Midbrain (tissue), 1 donor: ENCODE measurements around the gene CD2BP2.

Source experiments
- DNase-seq: peaks from one replicate; lab custom pipeline; 2025; lab: John Stamatoyannopoulos, UW

Gene CD2BP2

DNA sequence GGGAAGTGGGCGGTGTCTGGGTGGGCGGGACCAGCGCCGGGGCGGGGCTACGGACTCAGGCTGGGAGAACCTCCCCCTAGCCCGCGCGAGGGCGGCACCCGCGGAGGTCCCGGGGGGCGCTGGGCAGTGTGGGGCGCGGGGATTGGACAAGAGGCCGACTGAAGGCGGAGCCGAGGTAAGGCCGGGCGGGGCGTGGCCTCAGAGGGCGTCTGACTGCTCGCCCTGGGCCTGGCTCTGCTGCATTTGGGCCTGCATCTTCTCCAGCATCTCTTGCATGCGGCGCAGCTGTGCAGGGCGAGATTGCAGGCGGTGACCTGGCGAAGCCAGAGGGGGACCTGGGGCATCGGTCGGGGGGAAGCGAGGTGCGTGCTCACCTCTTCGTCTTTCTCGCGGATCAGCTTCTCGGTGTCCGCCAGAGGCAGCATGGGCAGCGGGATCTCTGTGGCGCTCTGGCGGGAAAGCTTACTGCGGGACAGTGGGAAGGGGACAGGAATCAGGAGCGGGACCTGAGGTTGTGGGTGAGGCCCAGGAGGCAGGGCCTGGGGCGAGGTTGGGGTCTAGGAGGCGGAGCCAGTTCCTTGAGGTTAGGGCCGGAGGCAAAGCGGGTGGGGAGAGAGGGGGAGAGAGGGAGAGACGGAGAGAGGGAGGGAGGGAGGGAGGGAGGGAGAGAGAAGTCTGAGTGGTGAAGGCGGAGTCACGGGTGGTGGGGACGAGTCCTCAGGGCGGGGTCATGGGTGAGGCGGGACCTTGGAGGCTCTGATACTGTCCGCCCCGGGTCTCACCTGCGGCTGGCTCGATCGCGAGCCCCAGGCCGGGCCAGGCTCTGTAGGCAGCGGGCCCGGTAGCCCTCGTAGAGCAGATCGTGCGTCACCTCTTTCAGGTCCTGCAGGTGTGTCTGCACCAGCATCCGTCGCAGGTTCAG is 23.4 kb upstream of the CD2BP2 start:
- peak; percentile 98 for DNase-seq

DNA sequence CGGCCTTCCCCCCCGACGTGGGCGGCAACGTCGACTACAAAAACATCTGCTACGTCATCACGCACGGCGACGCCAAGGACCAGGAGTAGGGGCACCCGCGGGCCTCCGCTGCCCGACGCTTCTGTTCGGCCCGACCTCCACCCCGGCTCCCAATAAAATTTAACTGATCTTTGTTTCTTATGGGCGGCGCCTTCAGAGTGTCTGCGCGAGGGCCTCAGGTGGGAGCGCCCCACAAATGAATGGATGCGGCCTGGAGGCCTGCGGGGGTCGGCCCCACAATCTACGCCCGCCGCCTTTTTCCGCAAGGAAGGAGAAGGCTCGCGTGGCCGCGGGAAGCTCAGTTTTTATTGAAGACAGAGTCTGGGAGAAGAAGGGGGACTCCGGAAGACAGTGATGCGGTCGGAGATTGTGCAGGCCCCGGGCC is 22.7 kb upstream of the CD2BP2 start:
- DNase-seq = peak; percentile 89

DNA sequence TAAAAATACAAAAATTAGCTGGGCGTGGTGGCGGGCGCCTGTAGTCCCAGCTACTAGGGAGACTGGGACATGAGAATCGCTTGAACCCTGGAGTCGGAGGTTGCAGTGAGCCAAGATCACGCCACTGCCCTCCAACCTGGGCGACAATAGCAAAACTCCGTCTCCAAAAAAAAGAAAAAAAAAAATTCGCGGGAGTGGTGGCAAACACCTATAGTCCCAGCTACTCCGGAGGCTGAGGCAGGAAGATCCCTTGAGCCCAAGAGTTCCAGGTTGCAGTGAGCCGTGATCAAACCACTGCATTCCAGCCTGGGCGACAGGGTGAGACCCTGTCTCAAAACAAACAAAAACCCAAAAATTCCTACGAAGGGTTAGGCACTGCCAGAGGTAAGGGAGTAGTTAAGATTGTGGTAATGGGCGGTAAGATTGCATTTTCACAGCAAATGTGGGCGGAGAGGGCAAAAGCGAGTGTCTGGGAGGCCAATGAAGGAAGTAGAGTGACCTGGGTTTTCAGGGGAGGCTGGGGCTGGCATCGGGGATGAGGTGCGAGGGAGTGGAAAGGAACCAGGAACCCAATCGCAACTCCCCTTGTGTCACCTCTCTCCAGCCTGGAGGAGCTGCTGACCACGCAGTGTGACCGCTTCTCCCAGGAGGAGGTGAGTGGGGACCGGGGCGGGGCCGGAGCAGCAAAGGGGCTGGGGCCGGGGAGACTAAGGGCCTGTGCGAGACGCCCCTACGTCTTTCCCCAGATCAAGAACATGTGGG is 22.1 kb upstream of the CD2BP2 start:
- DNase-seq = no peak

DNA sequence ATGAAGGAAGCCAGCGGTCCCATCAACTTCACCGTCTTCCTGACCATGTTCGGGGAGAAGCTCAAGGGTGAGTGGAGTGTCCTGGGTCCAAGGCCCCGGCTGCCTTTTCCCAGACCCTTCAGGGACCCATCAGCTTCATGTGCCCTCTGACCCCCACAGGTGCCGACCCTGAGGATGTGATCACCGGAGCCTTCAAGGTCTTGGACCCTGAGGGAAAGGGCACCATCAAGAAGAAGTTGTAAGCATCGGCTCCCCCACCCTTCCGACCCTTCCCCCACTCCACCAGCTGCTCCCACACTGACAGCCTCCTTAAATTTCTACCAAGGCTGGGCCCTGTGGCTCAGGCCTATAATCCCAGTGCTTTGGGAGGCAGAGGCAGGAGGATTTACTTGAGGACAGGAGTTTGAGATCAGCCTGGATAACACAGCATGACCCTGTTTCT is 21.4 kb upstream of the CD2BP2 start:
- no peak for DNase-seq

DNA sequence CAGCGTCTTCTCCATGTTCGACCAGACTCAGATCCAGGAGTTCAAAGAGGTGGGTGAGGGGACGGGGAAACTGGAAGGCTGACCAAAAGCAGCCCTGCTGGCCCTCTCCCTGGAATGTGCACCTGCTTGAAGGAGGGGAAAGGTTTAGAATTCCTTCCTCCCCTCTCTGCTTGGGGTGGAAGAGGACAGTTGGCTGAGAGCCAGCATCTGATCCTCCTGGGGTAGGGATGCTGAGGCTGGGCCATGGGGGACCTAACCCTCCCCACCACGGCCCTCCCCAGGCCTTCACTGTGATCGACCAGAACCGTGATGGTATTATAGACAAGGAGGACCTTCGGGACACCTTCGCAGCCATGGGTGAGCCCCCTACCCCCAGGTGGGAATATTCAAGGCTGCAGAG is 20.8 kb upstream of the CD2BP2 start:
- DNase-seq = no peak

DNA sequence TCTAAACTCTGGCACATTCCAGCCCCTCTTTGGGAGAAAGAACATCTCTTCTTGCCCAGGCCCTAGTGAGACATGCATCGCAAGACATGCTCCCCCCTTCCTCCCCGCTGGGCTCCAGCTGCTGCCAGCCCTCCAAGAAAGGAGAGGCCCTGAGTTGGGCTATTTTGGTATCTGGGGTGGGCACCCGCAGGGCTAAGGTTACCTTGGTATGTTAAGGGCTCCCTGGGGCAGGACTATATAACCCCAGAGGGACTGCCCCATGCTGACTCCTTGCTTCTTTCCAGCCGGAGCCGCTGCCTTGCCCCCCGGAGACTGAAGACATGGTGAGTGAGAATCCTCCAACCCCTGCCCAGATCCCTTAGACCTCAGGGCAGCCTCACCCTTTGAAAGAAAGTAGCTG is 19.4 kb upstream of the CD2BP2 start, which contains the start of gene MYL11:
Gene MYL11, plus strand, starts transcription at position 265 of the 400 bp plus-strand sequence. Its CDS starts 56 bp downstream, at position 321.
- no peak for DNase-seq

DNA sequence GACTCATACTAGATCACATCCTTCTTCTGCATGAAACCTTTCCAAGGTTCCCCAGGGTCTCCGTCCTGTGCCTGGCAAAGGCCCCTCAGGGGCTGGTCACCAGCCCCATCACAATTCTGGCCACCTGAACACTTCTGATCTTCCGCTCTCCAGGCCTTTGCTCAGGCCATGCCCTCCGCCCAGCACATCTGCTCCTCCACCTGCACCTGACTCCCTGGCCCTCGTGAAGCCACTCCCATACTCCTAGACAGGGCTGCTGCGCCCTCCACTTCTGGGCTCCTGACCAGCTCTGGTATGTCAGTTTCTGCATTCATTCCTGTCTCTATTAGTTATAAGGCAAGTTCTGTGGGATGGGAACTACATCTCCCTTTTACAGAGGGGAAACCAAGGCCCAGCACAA is 17.6 kb upstream of the CD2BP2 start:
- no peak for DNase-seq

DNA sequence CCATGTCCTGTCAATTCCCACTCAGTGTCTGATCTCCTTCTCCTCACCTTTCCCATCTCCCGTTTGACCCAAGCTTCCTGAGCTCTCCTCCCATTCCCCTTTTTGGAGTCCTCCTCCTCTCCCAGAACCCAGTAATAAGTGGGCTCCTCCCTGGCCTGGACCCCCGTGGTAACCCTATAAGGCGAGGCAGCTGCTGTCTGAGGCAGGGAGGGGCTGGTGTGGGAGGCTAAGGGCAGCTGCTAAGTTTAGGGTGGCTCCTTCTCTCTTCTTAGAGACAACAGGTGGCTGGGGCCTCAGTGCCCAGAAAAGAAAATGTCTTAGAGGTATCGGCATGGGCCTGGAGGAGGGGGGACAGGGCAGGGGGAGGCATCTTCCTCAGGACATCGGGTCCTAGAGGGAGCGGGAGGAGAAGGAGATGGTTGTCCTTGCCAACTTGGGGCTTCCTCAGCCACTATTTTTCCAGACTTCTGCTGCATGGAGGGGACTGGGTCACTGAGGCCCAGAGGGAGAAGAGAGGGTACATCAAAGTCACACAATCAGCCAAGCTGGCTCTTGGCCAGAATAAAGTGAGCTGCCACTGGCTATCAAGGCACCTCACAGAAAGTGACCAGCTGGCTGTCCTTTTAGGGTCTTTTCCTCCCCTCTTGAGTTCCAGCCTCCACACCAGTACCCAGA is 17.1 kb upstream of the CD2BP2 start:
- no peak for DNase-seq

DNA sequence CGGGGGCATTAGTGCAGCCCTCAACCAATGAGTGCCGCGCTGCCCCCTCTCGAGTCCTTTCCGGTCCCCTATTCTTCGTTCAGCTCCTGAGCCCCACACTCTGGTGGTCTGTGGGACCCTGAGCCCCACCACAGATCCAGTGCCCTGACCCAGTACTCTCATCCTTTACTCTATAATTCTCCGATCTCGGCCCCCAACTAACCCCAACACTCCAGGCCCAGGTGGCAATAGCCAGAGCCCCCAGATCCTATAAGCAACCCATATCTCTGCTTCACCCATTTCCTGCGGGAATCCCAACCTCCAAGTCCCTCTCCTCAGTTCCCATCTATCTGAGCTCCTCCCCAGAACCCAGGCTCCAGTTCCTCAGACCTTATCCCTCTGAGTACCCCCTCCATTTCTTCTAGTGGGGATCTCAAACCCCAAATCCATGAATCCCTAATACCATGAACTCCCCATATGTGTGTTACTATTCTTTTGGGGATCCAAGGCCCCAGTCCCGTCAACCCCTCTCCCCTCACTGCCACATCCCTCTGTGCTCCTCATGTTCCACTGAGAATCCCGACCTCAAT is 16.2 kb upstream of the CD2BP2 start:
- no peak for DNase-seq

DNA sequence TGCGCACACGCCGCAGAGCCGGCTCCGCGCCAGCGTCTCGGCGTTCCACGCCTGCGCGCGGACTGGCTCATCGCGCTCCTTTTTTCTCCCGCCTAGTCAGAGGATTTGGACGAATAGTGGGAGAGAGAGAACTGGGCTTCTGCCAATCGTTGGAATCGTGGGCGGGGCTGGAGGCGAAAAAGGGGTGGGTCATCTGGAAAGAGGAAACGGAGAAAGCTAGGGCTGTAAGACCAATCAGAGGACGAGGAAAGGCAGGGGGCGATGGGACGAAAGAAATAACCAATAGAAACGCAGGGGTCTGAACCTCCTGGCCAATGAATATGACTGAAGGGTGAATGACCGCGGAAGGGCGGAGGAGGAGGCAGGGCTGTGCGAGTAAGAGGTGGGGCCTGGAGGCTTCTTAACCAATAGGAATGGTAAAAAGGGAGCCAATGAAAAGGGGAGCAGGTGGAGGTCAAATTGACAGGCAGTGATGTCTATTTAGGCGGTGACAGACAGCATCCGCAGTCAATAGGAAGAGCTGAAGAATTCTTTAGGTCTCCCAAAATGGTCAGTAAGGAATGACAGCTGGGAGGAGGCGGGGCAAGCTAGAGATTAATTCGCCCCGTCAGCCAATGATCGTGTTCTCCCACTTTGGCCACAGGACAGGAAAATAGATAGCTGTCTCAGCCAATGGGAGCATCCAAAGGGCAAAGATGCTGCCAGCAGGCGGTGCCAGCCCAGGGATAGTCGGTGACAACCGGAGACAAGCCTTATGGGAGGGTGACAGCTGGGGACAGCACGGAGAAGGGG is 15.5 kb upstream of the CD2BP2 start, which contains the start of gene TBC1D10B:
Gene TBC1D10B, minus strand, starts transcription at position 39 of the 792 bp plus-strand sequence. CDS start 311 bp downstream, outside the sequence.
- peak; percentile 100 for DNase-seq

DNA sequence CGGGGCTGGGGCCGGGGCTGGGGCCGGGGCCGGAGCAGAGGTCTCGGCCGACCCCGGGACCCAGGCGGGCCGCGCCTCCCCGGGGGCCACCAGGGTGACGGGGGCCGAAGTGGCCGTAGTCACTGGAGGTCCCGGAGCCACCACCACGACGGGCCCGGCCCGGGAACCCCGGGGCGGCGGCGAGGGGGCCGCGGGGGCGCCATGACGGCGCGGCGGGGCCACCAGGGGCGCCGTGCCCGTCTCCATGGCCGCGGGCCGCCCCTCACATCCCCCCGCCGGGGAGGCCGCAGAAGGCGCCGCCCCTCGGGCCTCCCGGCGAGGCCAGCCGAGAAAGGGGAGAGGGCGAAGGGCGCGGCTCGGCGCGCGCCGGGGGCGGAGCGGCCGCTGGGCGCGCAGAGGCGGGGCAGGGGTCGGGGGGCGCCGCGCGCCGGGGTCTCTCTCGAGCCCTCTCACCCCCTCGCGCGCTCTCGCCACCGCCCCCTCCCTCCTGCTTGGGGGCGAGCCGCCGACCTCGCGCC is 14.9 kb upstream of the CD2BP2 start:
- no peak for DNase-seq

DNA sequence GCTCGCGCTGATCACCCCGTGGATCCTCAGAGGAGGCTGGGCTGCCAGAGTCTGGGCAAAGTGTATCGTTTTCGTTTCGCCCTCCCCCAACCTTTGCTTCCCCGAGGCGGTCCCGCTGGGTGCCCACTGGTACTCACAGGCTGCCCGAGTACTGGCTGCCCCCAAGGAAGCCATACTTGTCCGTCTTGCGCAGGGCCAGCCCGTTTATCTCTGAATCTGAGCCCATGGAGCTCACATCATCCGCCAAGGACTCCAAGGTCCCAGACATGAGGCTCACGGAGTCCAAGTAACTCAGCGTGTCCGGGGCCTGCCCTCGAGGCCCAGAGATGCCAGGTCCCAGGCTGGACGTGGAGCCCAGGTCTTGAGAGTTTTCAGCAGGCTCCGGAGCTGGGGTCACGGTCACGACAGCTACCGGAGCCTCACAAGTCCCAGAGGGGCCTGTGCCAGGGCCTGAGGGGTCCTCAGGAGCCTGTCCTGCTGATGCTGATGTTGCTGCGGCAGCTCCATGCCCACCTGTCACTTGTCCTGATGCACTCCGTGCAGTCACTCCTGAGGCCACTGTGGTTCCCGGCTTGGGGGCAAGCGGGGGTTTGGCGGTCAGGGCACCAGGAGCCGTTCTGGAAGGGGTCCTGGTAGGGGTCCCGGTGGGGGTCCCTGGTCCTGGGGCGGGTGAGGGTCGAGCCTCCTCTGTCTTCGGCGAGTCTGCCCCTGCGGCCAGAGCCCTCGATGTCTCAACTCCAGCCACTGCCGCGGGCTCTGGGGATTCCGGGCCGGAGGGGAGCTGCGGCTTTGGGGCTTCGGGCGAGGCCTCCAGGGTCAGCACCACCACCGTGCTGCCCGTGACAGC is 14.2 kb upstream of the CD2BP2 start:
- DNase-seq = no peak

DNA sequence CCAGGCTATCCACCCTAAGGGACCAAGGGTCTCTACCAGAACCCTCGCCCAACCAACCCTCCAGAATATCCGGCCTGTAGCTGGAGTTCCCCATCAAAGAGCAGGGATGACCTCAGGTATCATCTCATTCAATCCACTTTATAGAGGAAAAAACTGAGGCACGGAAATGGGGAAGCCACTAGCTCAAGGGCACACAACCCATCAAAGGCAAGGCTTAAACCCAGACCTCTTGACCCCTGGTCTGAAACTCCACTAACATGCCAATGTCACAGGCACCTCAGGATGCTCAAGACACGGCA is 13.6 kb upstream of the CD2BP2 start:
- DNase-seq = no peak

DNA sequence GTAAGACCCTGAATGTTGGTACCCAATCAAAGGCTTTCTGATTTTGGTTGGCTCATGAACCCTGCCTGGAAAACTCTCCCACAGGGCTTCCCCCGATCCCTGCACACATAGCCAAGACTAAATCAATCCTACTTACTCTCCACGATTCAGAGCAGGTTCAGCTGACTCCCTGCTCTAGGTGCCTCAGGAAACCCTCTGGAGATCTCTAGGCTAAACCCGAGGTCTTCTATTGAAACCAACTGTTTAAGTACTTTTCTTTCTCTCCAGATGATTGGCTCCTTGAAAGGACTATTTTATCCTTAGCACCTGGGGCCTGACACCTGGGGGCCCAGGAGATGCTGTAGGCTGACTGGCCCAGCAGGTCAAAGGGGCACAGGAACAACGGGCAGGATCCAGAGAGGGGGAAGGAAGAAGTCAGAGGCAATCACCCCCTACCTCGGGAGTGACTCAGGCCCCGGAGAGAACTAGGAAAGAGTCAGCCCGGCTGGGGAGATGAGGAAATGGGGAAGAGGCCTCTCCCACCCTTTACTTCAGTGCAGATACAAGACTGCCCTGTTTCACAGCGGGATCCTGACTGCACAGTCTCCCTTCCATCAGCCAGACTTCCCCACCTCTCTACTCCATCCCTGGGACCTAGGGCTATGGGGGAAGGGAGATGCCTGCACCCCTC is 13.1 kb upstream of the CD2BP2 start:
- no peak for DNase-seq

DNA sequence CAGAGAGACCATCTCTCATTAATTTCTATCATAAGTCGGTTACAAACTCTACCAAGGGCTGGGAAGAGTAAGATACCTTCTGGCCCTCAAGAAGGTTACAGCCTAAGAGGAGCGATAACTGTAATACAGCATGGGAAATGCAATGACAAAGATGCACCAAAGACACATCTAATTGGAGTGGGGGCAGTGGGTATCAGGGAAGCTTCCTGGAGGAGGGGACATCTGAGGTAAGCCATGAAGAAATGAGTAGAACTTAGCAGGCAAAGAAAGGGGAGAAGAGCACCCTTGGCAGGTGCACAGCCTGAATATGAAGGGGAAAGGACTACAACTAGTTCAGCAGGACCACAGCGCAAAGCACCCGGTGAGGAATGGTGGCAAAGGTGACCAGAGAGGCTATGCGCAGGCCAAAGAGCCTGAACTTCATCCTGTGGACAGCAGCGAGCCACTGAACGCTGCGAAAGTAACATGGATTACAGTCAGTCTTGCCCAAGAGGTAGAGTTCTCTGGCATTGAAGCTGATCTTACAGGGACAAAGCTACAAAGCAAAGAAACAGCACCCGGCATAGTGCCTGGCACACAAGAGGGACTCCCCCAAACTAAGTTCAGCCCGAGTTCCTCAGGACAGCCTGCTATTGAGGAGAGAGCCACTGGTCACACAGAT is 12.4 kb upstream of the CD2BP2 start:
- DNase-seq = no peak

DNA sequence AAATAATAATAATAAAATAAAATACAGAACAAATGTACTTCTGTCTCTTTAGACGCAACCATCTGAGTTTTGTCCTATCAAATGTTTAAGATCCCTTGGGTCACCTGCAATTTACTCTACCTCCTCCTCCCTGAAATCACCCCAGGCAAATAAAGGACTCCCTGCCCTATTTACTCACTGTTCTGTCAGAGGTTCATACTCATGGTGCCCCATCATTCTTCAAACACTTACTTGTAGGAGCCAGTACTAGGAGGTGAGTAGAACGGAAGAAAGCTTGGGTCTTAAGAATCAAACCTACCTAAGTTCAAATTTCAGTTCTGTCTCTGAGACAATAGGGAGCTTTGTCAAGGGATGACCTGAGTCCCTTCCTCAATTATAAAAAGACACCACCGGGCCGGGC is 11.4 kb upstream of the CD2BP2 start:
- no peak for DNase-seq

DNA sequence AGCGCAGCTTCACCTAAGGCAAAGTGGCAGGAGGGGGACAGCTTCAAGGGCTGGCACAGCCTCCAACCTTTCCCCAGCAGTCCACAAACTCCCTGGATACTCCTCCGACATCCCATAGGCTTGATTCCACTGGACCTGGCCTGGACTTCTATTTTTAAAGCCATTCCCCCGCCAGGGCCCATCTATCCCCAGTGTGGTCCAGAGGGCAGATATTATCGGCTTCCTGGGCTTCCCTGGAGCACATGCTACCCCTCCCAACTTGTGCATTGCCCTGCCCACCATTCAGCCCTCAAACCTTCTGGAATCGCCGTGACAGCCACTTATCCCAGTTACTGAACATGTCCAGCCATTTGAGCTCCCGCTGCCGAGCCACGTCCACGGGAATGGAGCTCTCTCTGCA is 10.1 kb upstream of the CD2BP2 start:
- DNase-seq = no peak

DNA sequence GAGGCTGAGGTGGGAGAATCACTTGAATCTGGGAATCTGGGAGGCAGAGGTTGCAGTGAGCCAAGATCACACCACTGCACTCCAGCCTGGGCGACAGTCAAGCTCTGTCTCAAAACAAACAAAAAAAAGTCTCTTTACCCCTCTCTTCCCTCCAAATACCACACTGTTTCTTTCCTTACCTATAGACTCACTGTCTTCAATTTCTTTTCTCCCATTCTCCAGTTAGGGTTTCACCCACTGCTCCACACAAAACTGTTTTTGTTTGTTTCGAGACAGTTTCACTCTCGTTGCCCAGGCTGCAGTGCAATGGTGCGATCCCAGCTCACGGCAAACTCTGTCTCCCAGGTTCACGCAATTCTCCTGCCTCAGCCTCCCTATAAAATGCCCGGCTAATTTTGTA is 6.1 kb upstream of the CD2BP2 start:
- DNase-seq = no peak

DNA sequence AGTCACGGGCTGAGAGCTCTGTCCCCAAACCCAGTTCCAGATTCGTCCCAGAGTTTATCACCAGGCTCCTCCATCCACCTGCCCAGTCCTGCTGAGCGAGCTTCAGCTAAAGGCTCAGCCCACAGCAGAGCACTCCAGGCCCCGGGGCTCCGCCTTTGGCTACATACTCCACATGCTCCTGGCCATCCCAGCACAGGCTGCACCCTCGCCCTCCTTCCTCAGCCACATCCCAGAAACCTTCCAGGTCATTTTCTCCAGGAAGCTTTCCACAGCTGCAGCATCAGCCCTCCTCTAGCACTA is 4.7 kb upstream of the CD2BP2 start:
- no peak for DNase-seq
